Diencephalon (tissue), 1 donor: ENCODE measurements around the gene SFT2D2. TPM values are rescaled to one million over a fixed set of nuclear protein-coding genes. Genes with fewer than 3 reads are reported as not detected.

Source experiments
- small RNA-seq: library from RNA; depleted of rRNA; stranded (forward); fragments of <200 nt; gene quantifications from one replicate; pipeline ENCODE3, GENCODE V24; 2014
- total RNA-seq: library from RNA; depleted of rRNA; stranded (reverse); fragments of >200 nt; gene quantifications from one replicate; pipeline ENCODE4 v1.2.3, GENCODE V29; 2014

SFT2D2 gene
- 32.1 TPM for total RNA-seq

DNA sequence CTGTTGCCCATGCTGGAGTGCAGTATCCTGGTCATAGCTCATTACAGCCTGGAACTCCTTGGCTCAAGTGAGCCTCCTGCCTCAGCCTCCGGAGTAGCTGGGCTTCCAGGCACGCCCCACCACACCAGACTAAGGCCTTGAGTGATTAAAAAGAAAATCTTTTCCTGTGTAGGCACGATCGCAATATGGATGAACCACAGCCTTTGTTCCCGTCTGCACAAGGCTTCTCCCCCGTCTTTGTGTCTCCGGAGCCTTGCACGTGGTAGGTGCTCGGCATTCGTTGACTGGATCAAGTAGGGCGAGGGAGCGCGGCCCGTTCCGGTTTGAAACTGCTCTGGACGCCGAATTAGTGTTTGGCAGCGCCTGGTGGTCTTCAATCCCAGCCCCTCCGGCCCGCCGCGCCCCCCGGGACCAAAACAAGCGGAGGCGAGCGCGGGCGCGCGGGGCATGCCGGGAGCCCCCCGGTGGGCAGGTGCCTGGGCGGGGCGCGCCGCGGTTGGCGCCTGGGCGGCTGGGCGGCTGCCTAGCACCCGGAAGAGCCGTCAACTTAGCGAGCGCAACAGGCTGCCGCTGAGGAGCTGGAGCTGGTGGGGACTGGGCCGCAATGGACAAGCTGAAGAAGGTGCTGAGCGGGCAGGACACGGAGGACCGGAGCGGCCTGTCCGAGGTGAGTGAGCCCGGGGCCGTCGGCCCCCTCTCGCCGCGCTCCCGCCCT lies at the start of gene SFT2D2:
SFT2D2 (plus strand) TSS at position 529 of the 715 bp plus-strand sequence; CDS start at position 605, 76 bp downstream.

DNA sequence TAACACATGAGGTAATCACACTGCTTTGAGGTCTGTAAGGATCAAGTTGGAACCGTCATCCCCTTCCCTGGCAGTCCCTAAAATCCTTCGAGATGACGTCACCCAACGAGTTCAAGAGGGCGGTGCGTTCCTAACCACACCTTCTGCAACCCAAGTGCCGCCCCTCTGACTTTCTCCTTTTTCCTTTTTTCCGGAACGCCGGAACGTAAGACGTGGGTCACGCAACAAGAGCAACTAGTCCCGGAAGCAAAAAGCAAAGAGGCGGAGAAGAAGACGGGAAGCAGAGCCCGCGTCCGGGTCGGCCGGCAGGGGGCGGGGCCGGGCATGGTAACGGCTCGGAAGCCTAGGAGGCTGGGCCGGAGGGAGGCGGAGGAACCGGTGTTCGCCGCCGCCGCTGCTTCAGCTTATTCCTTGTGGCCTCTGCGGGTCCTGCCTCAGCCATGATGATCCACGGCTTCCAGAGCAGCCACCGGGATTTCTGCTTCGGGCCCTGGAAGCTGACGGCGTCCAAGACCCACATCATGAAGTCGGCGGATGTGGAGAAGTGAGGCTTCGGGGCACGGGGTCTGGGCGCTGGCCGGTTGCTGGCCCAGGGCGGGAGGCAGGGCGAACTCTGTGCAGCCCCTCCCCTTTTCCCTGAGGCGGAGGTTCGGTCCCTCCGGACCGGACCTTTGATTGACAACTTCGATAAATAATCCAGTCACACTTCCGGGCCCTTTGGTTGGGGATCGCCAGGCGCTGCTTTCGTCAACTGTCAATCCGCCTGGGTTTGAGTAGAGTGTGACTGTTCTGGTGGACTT lies 47.0 kb upstream of the SFT2D2 start, which contains the start of gene TIPRL:
TIPRL (plus strand) TSS at position 325 of the 800 bp plus-strand sequence; CDS start at position 441, 116 bp downstream.

GRCh38 chr1:168280296-168280927 lies 54.6 kb downstream of the SFT2D2 start, which contains the start of gene TBX19:
Gene TBX19, plus strand, starts transcription at chr1:168280877. Its CDS starts 214 bp downstream, at chr1:168281091.

Small RNAs within 50 kb of the gene (small RNA-seq; reads per million reads assigned to genes)
- gene AL021397.1 (not detected), gene RNU6-1310P (not detected)

Other genes with a start within 250 kb of the SFT2D2 start
- 56.7 TPM for gene GPR161, start 89.1 kb upstream of the SFT2D2 start, total RNA-seq
- gene TIPRL, start 47.0 kb upstream of the SFT2D2 start, total RNA-seq, result 81.4 TPM
- gene TBX19, start 54.9 kb downstream of the SFT2D2 start, total RNA-seq, result 0.69 TPM